ENCODE data around the gene TOMM40. TPM values are rescaled to one million over a fixed set of nuclear protein-coding genes. Genes with fewer than 3 reads are reported as not detected.
"Not testable (repeated sequence)": the region's sequence is repeated elsewhere in the genome, so short reads cannot be mapped to it uniquely, and the experiment has no call there.

The TOMM40 gene
- total RNA-seq, 4 donors from 2014 or later, result 75.1 to 148 (median 86.0) TPM

GRCh38 chr19:44912854-44913253, 21.8 kb downstream of the TOMM40 start:
- no peak for TF ChIP-seq CTCF (IDR thresholded peaks at IDR 0.05 in 4 of 5, conservative IDR thresholded peaks at IDR 0.05 in 1 of 5)
- no peak for TF ChIP-seq POLR2A (IDR thresholded peaks at IDR 0.05)
- H3K27ac ChIP-seq, result no peak overlapping the region
- H3K4me3 ChIP-seq, result no peak overlapping the region
- no peaks in the 10 kb centered on the region for H3K36me3 ChIP-seq
- H3K27me3 ChIP-seq, result peaks cover 18 to 25% (median 21%) of the 10 kb centered on the region in 3 donors
- in situ Hi-C loops (cut with MboI; ENCODE audit: low sequenced_read_pairs in 4 of 4) (no loop called here), intact Hi-C loops (cut with DNase I; ENCODE audit: low total_unique reads) (no loop called here)
- ATAC-seq (peak in 1 of 2 donors; percentile 32), DNase-seq (peak; percentile 15 to 59)
- no peaks in the 10 kb centered on the region for H3K9me3 ChIP-seq
- peaks cover 0 to 7% of the 10 kb centered on the region in 2 donors for H3K4me1 ChIP-seq

GRCh38 chr19:44913512-44914432, 22.7 kb downstream of the TOMM40 start:
- in situ Hi-C loops (cut with MboI; ENCODE audit: low sequenced_read_pairs in 4 of 4); intact Hi-C loops (cut with DNase I; ENCODE audit: low total_unique reads); H3K27ac ChIP-seq: not testable (repeated sequence)

GRCh38 chr19:44914433-44915206, 23.6 kb downstream of the TOMM40 start, which contains the start of gene APOC1:
APOC1 (plus strand) TSS chr19:44914608; CDS start chr19:44914892, 284 bp downstream.
- intact Hi-C loops (cut with DNase I; ENCODE audit: low total_unique reads); H3K4me1 ChIP-seq; H3K36me3 ChIP-seq; in situ Hi-C loops (cut with MboI; ENCODE audit: low sequenced_read_pairs in 4 of 4); H3K9me3 ChIP-seq: not testable (repeated sequence)
- peak within 1 kb of the TSS in 1 of 4 donors; percentile 26 for H3K27ac ChIP-seq
- H3K27me3 ChIP-seq, result peaks cover 15 to 23% (median 18%) of the 10 kb centered on the region in 3 donors
- H3K4me3 ChIP-seq, result peak within 1 kb of the TSS; percentile 57 to 63 (median 61)
- ATAC-seq (peak; percentile 89 to 95), DNase-seq (peak; percentile 69 to 76)

More at GRCh38 chr19:44913512-44914432, 22.7 kb downstream of the TOMM40 start:
- DNase-seq, H3K4me1 ChIP-seq, ATAC-seq, H3K9me3 ChIP-seq, H3K4me3 ChIP-seq, H3K36me3 ChIP-seq: not testable (repeated sequence)
- H3K27me3 ChIP-seq, result peaks cover 15 to 23% (median 18%) of the 10 kb centered on the region in 3 donors

GRCh38 chr19:44924243-44924725, 33.2 kb downstream of the TOMM40 start:
- no peak for DNase-seq
- Histone ChIP-seq H3K27me3 (no peaks in the 10 kb centered on the region), H3K36me3 (no peaks in the 10 kb centered on the region), H3K4me3 (no peak overlapping the region), H3K27ac (no peak overlapping the region), H3K4me1 (peaks cover 0 to 14% of the 10 kb centered on the region in 2 donors), H3K9me3 (no peaks in the 10 kb centered on the region)
- intact Hi-C loops (cut with DNase I; ENCODE audit: low total_unique reads) (no loop called here), in situ Hi-C loops (cut with MboI; ENCODE audit: low sequenced_read_pairs in 4 of 4) (no loop called here)
- TF ChIP-seq POLR2A (IDR thresholded peaks at IDR 0.05) (no peak), CTCF (IDR thresholded peaks at IDR 0.05 in 4 of 5, conservative IDR thresholded peaks at IDR 0.05 in 1 of 5) (no peak)
- no peak for ATAC-seq

- H3K9me3 ChIP-seq, result no peaks in the 10 kb centered on the region
- intact Hi-C loops (cut with DNase I; ENCODE audit: low total_unique reads) (no loop called here), in situ Hi-C loops (cut with MboI; ENCODE audit: low sequenced_read_pairs in 4 of 4) (no loop called here)
- H3K27me3 ChIP-seq, result no peaks in the 10 kb centered on the region
- no peak overlapping the region for H3K4me3 ChIP-seq
- H3K4me1 ChIP-seq, result peaks cover 0 to 14% of the 10 kb centered on the region in 2 donors
- TF ChIP-seq POLR2A (IDR thresholded peaks at IDR 0.05), result no peak
- TF ChIP-seq CTCF (IDR thresholded peaks at IDR 0.05 in 4 of 5, conservative IDR thresholded peaks at IDR 0.05 in 1 of 5), result no peak
- ATAC-seq, result peak; percentile 60
- peak overlapping the region in 2 of 4 donors; percentile 20 to 37 for H3K27ac ChIP-seq
- no peaks in the 10 kb centered on the region for H3K36me3 ChIP-seq
- DNase-seq, result peak; percentile 54 to 82
Measured at GRCh38 chr19:44925114-44925891, 34.2 kb downstream of the TOMM40 start.

GRCh38 chr19:44926245-44927077, 35.4 kb downstream of the TOMM40 start:
- Histone ChIP-seq H3K4me3 (peak overlapping the region; percentile 21 to 46 (median 30)), H3K4me1 (peaks cover 0 to 14% of the 10 kb centered on the region in 2 donors)
- H3K36me3 ChIP-seq; intact Hi-C loops (cut with DNase I; ENCODE audit: low total_unique reads); in situ Hi-C loops (cut with MboI; ENCODE audit: low sequenced_read_pairs in 4 of 4); DNase-seq; H3K9me3 ChIP-seq; H3K27me3 ChIP-seq; H3K27ac ChIP-seq: not testable (repeated sequence)
- ATAC-seq, result peak; percentile 28 to 40
